Neural progenitor cell (in vitro differentiated cells): ENCODE data around the gene GABARAPL2. TPM values are rescaled to one million over a fixed set of nuclear protein-coding genes. Genes with fewer than 3 reads are reported as not detected.

Experiments used
- DNase-seq: peaks from one replicate; pipeline ENCODE4 v3.0.0-alpha.2; 2016; ENCODE audit warnings: low spot score
- H2AFZ ChIP-seq: fragments of 200-600 bp; sonication (generic); replicated peaks from 2 replicates; pipeline ENCODE4 v1.6.1; 2016; ENCODE audit warnings: antibody characterized with exemption
- H3F3A ChIP-seq: fragments of 200-600 bp; sonication (generic); 2 replicates; pipeline ENCODE4 v1.6.1; 2016; ENCODE audit warnings: antibody characterized with exemption, low read depth
- H3K27ac ChIP-seq: fragments of 200-600 bp; sonication (generic); 2 replicates; pipeline ENCODE4 v1.5.1; 2016; ENCODE audit warnings: mild to moderate bottlenecking
- H3K27me3 ChIP-seq: fragments of 200-600 bp; sonication (generic); 2 replicates; pipeline ENCODE4 v1.6.1; 2016; ENCODE audit warnings: mild to moderate bottlenecking, moderate library complexity
- H3K36me3 ChIP-seq: fragments of 200-600 bp; sonication (generic); 2 replicates; pipeline ENCODE4 v1.5.1; 2016
- H3K4me1 ChIP-seq: fragments of 200-600 bp; sonication (generic); 2 replicates; pipeline ENCODE4 v1.6.1; 2016; ENCODE audit warnings: mixed run types
- H3K4me2 ChIP-seq: fragments of 200-600 bp; sonication (generic); 2 replicates; pipeline ENCODE4 v1.6.1; 2016
- H3K4me3 ChIP-seq: fragments of 200-600 bp; sonication (generic); 2 replicates; pipeline ENCODE4 v1.5.1; 2016
- H3K79me2 ChIP-seq: fragments of 200-600 bp; sonication (generic); 2 replicates; pipeline ENCODE4 v1.6.1; 2016; ENCODE audit warnings: low read depth
- H3K9ac ChIP-seq: fragments of 200-600 bp; sonication (generic); 2 replicates; pipeline ENCODE4 v1.6.1; 2016
- H3K9me3 ChIP-seq: fragments of 200-600 bp; sonication (generic); 2 replicates; pipeline ENCODE4 v1.5.1; 2016; ENCODE audit warnings: low read depth
- H4K20me1 ChIP-seq: fragments of 200-600 bp; sonication (generic); 2 replicates; pipeline ENCODE4 v1.6.1; 2016; ENCODE audit warnings: low read depth
- H3K27ac Mint-ChIP-seq: 3 replicates; pipeline ENCODE4 v1.8.0; 2021; ENCODE audit warnings: mixed read lengths
- H3K27me3 Mint-ChIP-seq: 2 replicates; pipeline ENCODE4 v1.8.0; 2022; ENCODE audit warnings: low read depth, mild to moderate bottlenecking, inconsistent platforms, moderate library complexity, mixed read lengths; ENCODE audit not compliant: insufficient read depth
- H3K36me3 Mint-ChIP-seq: 3 replicates; pipeline ENCODE4 v1.8.0; 2021; ENCODE audit warnings: mixed read lengths
- H3K4me1 Mint-ChIP-seq: 3 replicates; pipeline ENCODE4 v1.8.0; 2021; ENCODE audit warnings: mixed read lengths
- H3K4me3 Mint-ChIP-seq: 3 replicates; pipeline ENCODE4 v1.8.0; 2021; ENCODE audit warnings: mild to moderate bottlenecking, moderate library complexity, mixed read lengths
- H3K9me3 Mint-ChIP-seq: 3 replicates; pipeline ENCODE4 v1.8.0; 2020; ENCODE audit warnings: mixed read lengths
- EZH2 ChIP-seq: fragments of 200-600 bp; sonication (generic); IDR thresholded peaks from 2 replicates; pipeline ENCODE4 v1.6.1; 2017; ENCODE audit warnings: antibody characterized with exemption, mild to moderate bottlenecking, moderate library complexity
- EZH2phosphoT487 ChIP-seq: fragments of 200-600 bp; sonication (generic); IDR thresholded peaks from 2 replicates; pipeline ENCODE4 v1.6.1; 2017; ENCODE audit warnings: antibody characterized with exemption
- total RNA-seq: library from RNA; depleted of rRNA; stranded (reverse); fragments of >200 nt; gene quantifications from 2 replicates; pipeline ENCODE4 v1.2.3, GENCODE V29; 2015; ENCODE audit warnings: low replicate concordance
- TF ChIP-seq, protein P1 (sequence below): fragments of 200-600 bp; sonication (generic); IDR thresholded peaks from 2 replicates; pipeline ENCODE4 v1.5.1; 2017; ENCODE audit warnings: antibody characterized with exemption, mild to moderate bottlenecking

Gene GABARAPL2
- total RNA-seq, 1 donor from 2014 or later = 88.2 TPM

- no peak overlapping the region for H3K27ac Mint-ChIP-seq
- no peaks in the 10 kb centered on the region for H3K27me3 Mint-ChIP-seq
- no peak overlapping the region for H2AFZ ChIP-seq
- H3K27me3 ChIP-seq = no peaks in the 10 kb centered on the region
- H3K36me3 ChIP-seq = no peaks in the 10 kb centered on the region
- no peak overlapping the region for H3K4me2 ChIP-seq
- peaks cover 28% of the 10 kb centered on the region for H3K36me3 Mint-ChIP-seq
- H3K27ac ChIP-seq = no peak overlapping the region
- no peaks in the 10 kb centered on the region for H4K20me1 ChIP-seq
- H3K79me2 ChIP-seq = peaks cover 4% of the 10 kb centered on the region
- H3K9me3 ChIP-seq = no peaks in the 10 kb centered on the region
- no peak for DNase-seq
- no peak overlapping the region for H3K4me3 Mint-ChIP-seq
- no peaks in the 10 kb centered on the region for H3K9me3 Mint-ChIP-seq
- H3K4me1 Mint-ChIP-seq = peaks cover 11% of the 10 kb centered on the region
- H3F3A ChIP-seq = no peaks in the 10 kb centered on the region
- TF ChIP-seq, protein P1, sequence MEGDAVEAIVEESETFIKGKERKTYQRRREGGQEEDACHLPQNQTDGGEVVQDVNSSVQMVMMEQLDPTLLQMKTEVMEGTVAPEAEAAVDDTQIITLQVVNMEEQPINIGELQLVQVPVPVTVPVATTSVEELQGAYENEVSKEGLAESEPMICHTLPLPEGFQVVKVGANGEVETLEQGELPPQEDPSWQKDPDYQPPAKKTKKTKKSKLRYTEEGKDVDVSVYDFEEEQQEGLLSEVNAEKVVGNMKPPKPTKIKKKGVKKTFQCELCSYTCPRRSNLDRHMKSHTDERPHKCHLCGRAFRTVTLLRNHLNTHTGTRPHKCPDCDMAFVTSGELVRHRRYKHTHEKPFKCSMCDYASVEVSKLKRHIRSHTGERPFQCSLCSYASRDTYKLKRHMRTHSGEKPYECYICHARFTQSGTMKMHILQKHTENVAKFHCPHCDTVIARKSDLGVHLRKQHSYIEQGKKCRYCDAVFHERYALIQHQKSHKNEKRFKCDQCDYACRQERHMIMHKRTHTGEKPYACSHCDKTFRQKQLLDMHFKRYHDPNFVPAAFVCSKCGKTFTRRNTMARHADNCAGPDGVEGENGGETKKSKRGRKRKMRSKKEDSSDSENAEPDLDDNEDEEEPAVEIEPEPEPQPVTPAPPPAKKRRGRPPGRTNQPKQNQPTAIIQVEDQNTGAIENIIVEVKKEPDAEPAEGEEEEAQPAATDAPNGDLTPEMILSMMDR = no peak
- TF ChIP-seq EZH2phosphoT487 (no peak), EZH2 (no peak)
- no peak overlapping the region for H3K4me3 ChIP-seq
- H3K9ac ChIP-seq = no peak overlapping the region
- peaks cover 4% of the 10 kb centered on the region for H3K4me1 ChIP-seq
Measured at GRCh38 chr16:75616521-75617010, 50.4 kb downstream of the GABARAPL2 start.

GRCh38 chr16:75617121-75617520, 50.9 kb downstream of the GABARAPL2 start:
- Histone ChIP-seq H3K9ac (no peak overlapping the region), H3K27me3 (no peaks in the 10 kb centered on the region), H3K79me2 (peaks cover 10% of the 10 kb centered on the region), H3K36me3 (no peaks in the 10 kb centered on the region), H2AFZ (no peak overlapping the region), H3K9me3 (no peaks in the 10 kb centered on the region), H3K27ac (no peak overlapping the region), H3K4me2 (no peak overlapping the region), H3K4me1 (peaks cover 10% of the 10 kb centered on the region), H4K20me1 (no peaks in the 10 kb centered on the region), H3K4me3 (no peak overlapping the region), H3F3A (peaks cover 2% of the 10 kb centered on the region)
- no peak for TF ChIP-seq EZH2phosphoT487
- TF ChIP-seq, protein P1 = no peak
- TF ChIP-seq EZH2 = no peak
- no peak for DNase-seq
- Mint-ChIP-seq H3K4me1 (peaks cover 13% of the 10 kb centered on the region), H3K9me3 (no peaks in the 10 kb centered on the region), H3K4me3 (no peak overlapping the region), H3K27me3 (no peaks in the 10 kb centered on the region), H3K27ac (no peak overlapping the region), H3K36me3 (peaks cover 27% of the 10 kb centered on the region)

- Histone ChIP-seq H3K9me3 (no peaks in the 10 kb centered on the region), H3K4me2 (no peak overlapping the region), H3K79me2 (peaks cover 15% of the 10 kb centered on the region), H3K36me3 (no peaks in the 10 kb centered on the region), H2AFZ (no peak overlapping the region), H3K27me3 (no peaks in the 10 kb centered on the region), H3F3A (peaks cover 14% of the 10 kb centered on the region), H3K4me1 (peaks cover 12% of the 10 kb centered on the region), H4K20me1 (no peaks in the 10 kb centered on the region), H3K27ac (no peak overlapping the region), H3K9ac (no peak overlapping the region), H3K4me3 (no peak overlapping the region)
- H3K9me3 Mint-ChIP-seq = no peaks in the 10 kb centered on the region
- H3K36me3 Mint-ChIP-seq = peaks cover 22% of the 10 kb centered on the region
- H3K4me3 Mint-ChIP-seq = no peak overlapping the region
- H3K27ac Mint-ChIP-seq = no peak overlapping the region
- peaks cover 15% of the 10 kb centered on the region for H3K4me1 Mint-ChIP-seq
- no peak for TF ChIP-seq EZH2phosphoT487
- DNase-seq = no peak
- no peaks in the 10 kb centered on the region for H3K27me3 Mint-ChIP-seq
Measured at GRCh38 chr16:75618780-75619179, 52.6 kb downstream of the GABARAPL2 start.

- Histone ChIP-seq H3K36me3 (no peaks in the 10 kb centered on the region), H3K4me2 (peak overlapping the region; percentile 93), H3K27ac (no peak overlapping the region), H3K4me3 (peak overlapping the region; percentile 84), H3K9me3 (no peaks in the 10 kb centered on the region), H2AFZ (no peak overlapping the region), H3K27me3 (no peaks in the 10 kb centered on the region), H3K79me2 (peaks cover 15% of the 10 kb centered on the region), H3K9ac (no peak overlapping the region), H3K4me1 (peaks cover 12% of the 10 kb centered on the region), H3F3A (peaks cover 24% of the 10 kb centered on the region), H4K20me1 (no peaks in the 10 kb centered on the region)
- H3K36me3 Mint-ChIP-seq = peaks cover 19% of the 10 kb centered on the region
- H3K4me1 Mint-ChIP-seq = peaks cover 15% of the 10 kb centered on the region
- H3K9me3 Mint-ChIP-seq = no peaks in the 10 kb centered on the region
- H3K27ac Mint-ChIP-seq = no peak overlapping the region
- no peaks in the 10 kb centered on the region for H3K27me3 Mint-ChIP-seq
- TF ChIP-seq EZH2phosphoT487 (no peak), EZH2 (no peak)
- TF ChIP-seq, protein P1 = no peak
- no peak for DNase-seq
- peak overlapping the region; percentile 97 for H3K4me3 Mint-ChIP-seq
Measured at GRCh38 chr16:75620326-75621169, 54.4 kb downstream of the GABARAPL2 start.
